HFF-Myc (cell line): ENCODE measurements around the gene SCRG1.

Source experiments
- DNase-seq: peaks from one replicate; pipeline ENCODE4 v3.0.0-alpha.2; 2011; ENCODE audit warnings: low read depth; ENCODE audit errors: extremely low read depth
- H3K4me3 ChIP-seq: replicated peaks from 2 replicates; pipeline ENCODE4 v1.5.1; 2011; ENCODE audit warnings: low read depth, mild to moderate bottlenecking, control low read depth, low read length
- TF ChIP-seq, protein P1 (sequence below): IDR thresholded peaks from 2 replicates; pipeline ENCODE4 v1.5.1; 2012; ENCODE audit warnings: mild to moderate bottlenecking, low read depth, low read length, control low read depth; ENCODE audit errors: missing control alignments

Gene SCRG1

DNA sequence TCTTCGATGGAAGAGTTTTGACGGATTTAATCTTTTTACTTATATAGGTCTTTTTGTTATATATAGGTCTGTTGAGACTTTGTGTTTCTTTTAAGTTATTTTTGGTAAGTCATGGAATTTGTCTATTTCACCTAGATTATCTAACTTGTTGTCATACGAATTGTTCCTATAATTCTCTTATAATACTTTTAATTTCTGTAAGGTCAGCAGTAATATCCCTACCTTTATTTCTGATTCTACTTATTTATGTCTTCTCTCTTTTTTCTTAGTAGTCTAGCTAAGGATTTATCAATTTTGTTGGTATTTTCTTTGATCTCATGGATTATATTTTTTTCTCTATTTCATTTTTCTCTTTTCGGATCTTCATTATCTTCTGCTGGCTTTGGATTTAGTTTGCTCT lies 16.6 kb downstream of the SCRG1 start:
- TF ChIP-seq, protein P1, sequence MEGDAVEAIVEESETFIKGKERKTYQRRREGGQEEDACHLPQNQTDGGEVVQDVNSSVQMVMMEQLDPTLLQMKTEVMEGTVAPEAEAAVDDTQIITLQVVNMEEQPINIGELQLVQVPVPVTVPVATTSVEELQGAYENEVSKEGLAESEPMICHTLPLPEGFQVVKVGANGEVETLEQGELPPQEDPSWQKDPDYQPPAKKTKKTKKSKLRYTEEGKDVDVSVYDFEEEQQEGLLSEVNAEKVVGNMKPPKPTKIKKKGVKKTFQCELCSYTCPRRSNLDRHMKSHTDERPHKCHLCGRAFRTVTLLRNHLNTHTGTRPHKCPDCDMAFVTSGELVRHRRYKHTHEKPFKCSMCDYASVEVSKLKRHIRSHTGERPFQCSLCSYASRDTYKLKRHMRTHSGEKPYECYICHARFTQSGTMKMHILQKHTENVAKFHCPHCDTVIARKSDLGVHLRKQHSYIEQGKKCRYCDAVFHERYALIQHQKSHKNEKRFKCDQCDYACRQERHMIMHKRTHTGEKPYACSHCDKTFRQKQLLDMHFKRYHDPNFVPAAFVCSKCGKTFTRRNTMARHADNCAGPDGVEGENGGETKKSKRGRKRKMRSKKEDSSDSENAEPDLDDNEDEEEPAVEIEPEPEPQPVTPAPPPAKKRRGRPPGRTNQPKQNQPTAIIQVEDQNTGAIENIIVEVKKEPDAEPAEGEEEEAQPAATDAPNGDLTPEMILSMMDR: no peak
- no peak overlapping the region for H3K4me3 ChIP-seq
- no peak for DNase-seq

DNA sequence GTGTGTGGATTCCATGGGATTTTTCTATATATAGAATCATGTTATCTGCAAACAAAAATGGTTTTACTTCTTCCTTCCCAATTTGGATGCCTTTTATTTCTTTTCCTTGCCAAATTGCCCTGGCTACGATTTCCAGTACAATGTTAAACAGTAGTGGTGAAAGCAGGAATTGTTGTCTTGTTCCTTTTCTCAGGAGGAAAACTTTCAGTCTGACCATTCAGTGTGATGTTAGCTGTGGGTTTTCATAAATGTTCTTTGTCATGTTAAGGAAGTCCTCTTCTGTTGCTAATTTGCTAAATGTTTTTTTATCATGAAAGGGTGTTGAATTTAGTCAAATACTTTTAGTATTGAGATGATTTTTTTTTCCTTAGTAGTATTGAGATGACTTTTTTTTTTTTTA lies 17.3 kb downstream of the SCRG1 start:
- no peak for DNase-seq
- TF ChIP-seq, protein P1: no peak
- no peak overlapping the region for H3K4me3 ChIP-seq

DNA sequence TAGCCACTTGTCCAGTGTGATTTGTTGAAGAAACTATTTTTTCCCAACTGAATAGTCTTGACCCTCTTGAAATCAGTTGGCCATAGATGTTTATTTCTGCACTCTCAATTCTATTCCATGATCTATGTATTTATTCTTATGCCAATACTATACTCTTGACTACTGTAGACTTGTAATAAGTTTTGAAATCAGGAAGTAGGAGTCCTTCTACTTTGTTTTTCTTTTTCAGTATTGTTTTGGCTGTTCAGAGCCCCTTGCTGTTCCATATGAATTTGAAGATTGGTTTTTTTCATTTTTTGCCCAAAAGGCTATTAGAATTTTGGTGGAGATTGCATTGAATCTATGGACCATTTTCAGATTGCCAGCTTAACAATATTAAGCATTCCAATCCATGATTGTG lies 17.9 kb downstream of the SCRG1 start:
- no peak overlapping the region for H3K4me3 ChIP-seq
- DNase-seq: no peak
- TF ChIP-seq, protein P1: no peak

DNA sequence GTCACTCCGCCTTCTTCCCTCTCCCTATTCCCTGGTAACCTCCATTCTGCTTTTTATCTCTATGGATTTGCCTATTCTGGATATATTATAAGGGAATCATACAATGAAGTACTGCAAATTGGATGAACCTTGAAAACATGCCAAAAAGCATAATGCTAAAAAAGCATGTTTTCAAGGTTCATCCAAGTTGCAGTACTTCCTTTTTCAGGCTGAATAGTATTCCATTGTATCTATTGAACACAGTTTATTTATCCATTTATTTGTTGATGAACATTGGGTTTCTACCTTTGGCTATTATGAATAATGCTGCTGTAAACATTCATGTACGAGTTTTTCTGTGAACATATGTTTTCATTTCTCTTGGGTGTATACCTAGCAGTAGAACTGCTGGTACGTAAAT lies 19.0 kb downstream of the SCRG1 start:
- DNase-seq: no peak
- no peak overlapping the region for H3K4me3 ChIP-seq
- TF ChIP-seq, protein P1: no peak

DNA sequence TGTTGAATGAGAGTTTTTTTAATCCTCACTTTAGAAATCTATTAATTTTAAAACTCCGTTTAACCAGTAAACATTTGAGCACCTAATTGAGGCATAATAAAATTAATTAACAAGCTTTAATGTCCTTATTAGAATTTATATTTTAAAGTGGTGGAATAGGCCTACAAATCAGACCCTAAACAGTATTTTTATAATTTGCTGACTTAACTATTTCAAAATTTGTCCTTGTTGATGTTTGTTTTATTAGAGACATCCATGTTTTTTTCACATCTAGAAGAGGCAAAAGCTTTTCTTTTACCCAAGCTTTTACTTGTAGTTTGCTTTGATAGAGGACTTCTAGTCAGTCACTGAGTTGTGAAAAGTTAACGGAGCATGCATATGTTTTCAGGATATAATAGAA lies 24.3 kb downstream of the SCRG1 start:
- TF ChIP-seq, protein P1: no peak
- DNase-seq: no peak
- no peak overlapping the region for H3K4me3 ChIP-seq

DNA sequence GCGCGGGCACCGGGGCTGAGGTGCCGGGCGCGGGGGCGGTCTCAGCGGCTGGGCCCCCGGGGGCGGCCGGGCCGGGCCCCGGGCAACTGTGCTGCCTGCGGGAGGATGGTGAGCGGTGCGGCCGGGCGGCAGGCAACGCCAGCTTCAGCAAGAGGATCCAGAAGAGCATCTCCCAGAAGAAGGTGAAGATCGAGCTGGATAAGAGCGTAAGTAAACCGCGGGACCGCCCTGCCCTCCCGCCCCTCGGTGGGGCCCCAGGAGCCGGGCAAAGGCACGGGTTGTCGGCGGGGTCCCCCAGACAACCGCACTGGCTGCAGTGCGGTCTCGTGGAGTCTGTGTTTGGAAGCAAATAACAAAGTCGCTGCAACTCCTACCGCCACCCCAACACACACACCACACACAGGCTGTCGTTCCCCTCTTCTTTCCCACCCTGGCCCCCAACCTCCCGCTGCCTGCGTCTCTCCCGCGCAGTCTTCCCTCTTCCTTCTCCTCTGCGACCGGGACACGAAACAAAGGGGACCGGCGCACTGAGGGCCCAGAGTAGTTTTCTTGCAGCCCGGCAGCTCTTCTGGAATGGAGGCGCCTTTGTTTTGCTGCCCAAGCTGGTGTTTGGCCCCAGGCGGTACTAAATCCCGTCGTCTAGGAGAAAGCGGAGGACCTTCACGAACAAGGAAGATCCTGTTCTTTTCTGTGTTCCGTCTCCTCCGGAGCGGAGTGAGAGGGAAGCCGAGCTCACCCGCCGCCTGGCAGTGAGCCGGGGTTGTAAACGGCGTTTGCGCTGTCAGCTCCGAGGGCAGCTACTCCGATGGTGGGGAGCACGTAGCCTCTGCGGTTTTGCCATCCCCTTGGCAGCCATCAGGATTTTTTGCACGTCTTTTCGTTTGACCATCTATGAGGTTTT lies 27.4 kb downstream of the SCRG1 start:
- DNase-seq: no peak
- peak overlapping the region; percentile 93 for H3K4me3 ChIP-seq
- TF ChIP-seq, protein P1: no peak
